CD4-positive, alpha-beta T cell (primary cell): Measurements from ENCODE around the gene CCDC178. TPM values are rescaled to one million over a fixed set of nuclear protein-coding genes. Genes with fewer than 3 reads are reported as not detected.

Source experiments
- ATAC-seq: fragments of 200-7000 bp; cut with Tn5 transposase; one replicate; pipeline ENCODE4 v1.10.0; 2022; ENCODE audit warnings: mild to moderate bottlenecking; ENCODE audit not compliant: poor library complexity
- CTCF ChIA-PET: fragments of 350-600 bp; sonication (Branson Sonifier 250); formaldehyde crosslinking; loops from one replicate; lab custom pipeline; 2021; ENCODE audit warnings: antibody characterized with exemption, inconsistent platforms; lab: Charles Lee
- POLR2A ChIA-PET: fragments of 350-600 bp; sonication (Branson Sonifier 250); formaldehyde crosslinking; loops from one replicate; lab custom pipeline; 2021; ENCODE audit warnings: antibody characterized with exemption, inconsistent platforms; lab: Charles Lee
- DNase-seq, 14 experiments: peaks; one replicate each; pipeline ENCODE4 v3.0.0-alpha.2; 2013 to 2020; ENCODE audit warnings: mixed read lengths in 2 of 14
- H3K27ac ChIP-seq, 2 donors: one replicate each; pipeline versions ENCODE4 v1.5.1 to v1.7.0; 2013; ENCODE audit warnings: low read length in 2 of 2, low read depth in 1 of 2, mild to moderate bottlenecking in 1 of 2
- H3K27me3 ChIP-seq, 2 experiments: 1 replicate in 1 of 2; 2 replicates in 1 of 2; pipeline versions ENCODE4 v1.6.1 to v1.7.0; 2013; ENCODE audit warnings: low read length in 2 of 2, control low read depth in 1 of 2, mild to moderate bottlenecking in 1 of 2, moderate library complexity in 1 of 2; ENCODE audit not compliant: insufficient read depth in 2 of 2, control insufficient read depth in 1 of 2
- H3K36me3 ChIP-seq: one replicate; pipeline ENCODE4 v1.6.1; 2013; ENCODE audit warnings: low read length, control low read depth; ENCODE audit not compliant: insufficient read depth
- H3K4me1 ChIP-seq: one replicate; pipeline ENCODE4 v1.6.1; 2013; ENCODE audit warnings: low read length, control low read depth; ENCODE audit not compliant: insufficient read depth
- H3K4me3 ChIP-seq: one replicate; pipeline ENCODE4 v1.5.1; 2013; ENCODE audit warnings: mild to moderate bottlenecking, low read length, moderate library complexity
- H3K9me3 ChIP-seq, 2 experiments: 1 replicate in 1 of 2; 2 replicates in 1 of 2; pipeline versions ENCODE4 v1.6.1 to v1.7.0; 2013; ENCODE audit warnings: low read length in 2 of 2, mild to moderate bottlenecking in 2 of 2, control low read depth in 1 of 2, moderate library complexity in 1 of 2; ENCODE audit not compliant: control insufficient read depth in 1 of 2, insufficient read depth in 1 of 2
- H3K27ac Mint-ChIP-seq: one replicate; pipeline ENCODE4 v1.8.0; 2020; ENCODE audit warnings: mixed read lengths
- H3K27me3 Mint-ChIP-seq: one replicate; pipeline ENCODE4 v1.8.0; 2021; ENCODE audit warnings: mixed read lengths
- H3K36me3 Mint-ChIP-seq: one replicate; pipeline ENCODE4 v1.8.0; 2021; ENCODE audit warnings: low read depth, mixed read lengths
- H3K4me1 Mint-ChIP-seq: one replicate; pipeline ENCODE4 v1.8.0; 2021; ENCODE audit warnings: low read depth, mixed read lengths
- H3K4me3 Mint-ChIP-seq: one replicate; pipeline ENCODE4 v1.8.0; 2020; ENCODE audit warnings: mild to moderate bottlenecking, mixed read lengths
- H3K9me3 Mint-ChIP-seq: one replicate; pipeline ENCODE4 v1.8.0; 2020; ENCODE audit warnings: mixed read lengths
- CTCF ChIP-seq: fragments of 200-600 bp; IDR thresholded peaks from one replicate; pipeline ENCODE4 v1.8.0; 2022; ENCODE audit warnings: antibody characterized with exemption, mild to moderate bottlenecking
- intact Hi-C, 2 experiments: fragments of 100-400 bp; cut with DNase I in 1 of 2; cut with micrococcal nuclease in 1 of 2; formaldehyde crosslinking; loops; one replicate each; pipeline versions ENCODE4 v1.15.1 to v1.9.0; 2023 to 2025; cut with DNase I, micrococcal nuclease
- total RNA-seq, 174 experiments: library from RNA in 2 of 174; stranded (reverse) in 2 of 174; gene quantifications; one replicate each; pipeline ENCODE4 v1.2.3 and lab custom pipeline; 2021 to 2026

Gene CCDC178
- total RNA-seq, 2 experiments from 2014 or later: not detected

GRCh38 chr18:32888306-32888705, 552.2 kb downstream of the CCDC178 start:
- DNase-seq (no peak), ATAC-seq (no peak)
- no peak for TF ChIP-seq CTCF
- CTCF ChIA-PET: no interaction called here
- H3K4me3 ChIP-seq: no peak overlapping the region
- Mint-ChIP-seq H3K9me3 (peaks cover 2% of the 10 kb centered on the region), H3K36me3 (no peaks in the 10 kb centered on the region), H3K4me1 (no peaks in the 10 kb centered on the region), H3K27me3 (no peaks in the 10 kb centered on the region), H3K4me3 (no peak overlapping the region), H3K27ac (no peak overlapping the region)
- H3K27ac ChIP-seq: no peak overlapping the region
- intact Hi-C loops: no loop called here
- no peaks in the 10 kb centered on the region for H3K36me3 ChIP-seq
- peaks cover 0 to under 1% of the 10 kb centered on the region in 2 experiments for H3K9me3 ChIP-seq
- POLR2A ChIA-PET: no interaction called here
- H3K4me1 ChIP-seq: no peaks in the 10 kb centered on the region
- H3K27me3 ChIP-seq: no peaks in the 10 kb centered on the region

Other genes starting within 250 kb of the CCDC178 start
- gene ASXL3, start 137.5 kb upstream of the CCDC178 start, total RNA-seq: not detected